Activated CD4-positive, alpha-beta T cell treated with anti-CD3 and anti-CD28 coated beads for 36 hours (primary cell): ENCODE measurements around the gene CD101. TPM values are rescaled to one million over a fixed set of nuclear protein-coding genes. Genes with fewer than 3 reads are reported as not detected.

Experiments used
- ATAC-seq: fragments of 200-7000 bp; cut with Tn5 transposase; one replicate; pipeline ENCODE4 v1.10.0; 2021; ENCODE audit warnings: mild to moderate bottlenecking, moderate library complexity
- CTCF ChIA-PET: fragments of 350-600 bp; sonication (Branson Sonifier 250); formaldehyde crosslinking; loops from one replicate; lab custom pipeline; 2021; ENCODE audit warnings: antibody characterized with exemption; lab: Charles Lee
- POLR2A ChIA-PET: fragments of 350-600 bp; sonication (Branson Sonifier 250); formaldehyde crosslinking; loops from one replicate; lab custom pipeline; 2021; ENCODE audit warnings: antibody characterized with exemption, inconsistent platforms; lab: Charles Lee
- DNase-seq: peaks from one replicate; pipeline ENCODE4 v3.0.0-alpha.2; 2020
- H3K27ac Mint-ChIP-seq: one replicate; pipeline ENCODE4 v1.8.0; 2021; ENCODE audit warnings: mixed read lengths
- H3K27me3 Mint-ChIP-seq: one replicate; pipeline ENCODE4 v1.8.0; 2021; ENCODE audit warnings: mixed read lengths
- H3K36me3 Mint-ChIP-seq: one replicate; pipeline ENCODE4 v1.8.0; 2021; ENCODE audit warnings: low read depth, mixed read lengths
- H3K4me1 Mint-ChIP-seq: one replicate; pipeline ENCODE4 v1.8.0; 2021; ENCODE audit warnings: mixed read lengths
- H3K4me3 Mint-ChIP-seq: one replicate; pipeline ENCODE4 v1.8.0; 2021; ENCODE audit warnings: mild to moderate bottlenecking, moderate library complexity, mixed read lengths
- H3K9me3 Mint-ChIP-seq: one replicate; pipeline ENCODE4 v1.8.0; 2021; ENCODE audit warnings: low read depth, mixed read lengths
- intact Hi-C, 2 experiments: fragments of 100-400 bp; cut with DNase I in 1 of 2; cut with micrococcal nuclease in 1 of 2; formaldehyde crosslinking; loops; one replicate each; pipeline versions ENCODE4 v1.14.2 to v1.15.1; 2022 to 2024; cut with DNase I, micrococcal nuclease
- total RNA-seq, 2 experiments: library from RNA; stranded (reverse); gene quantifications; one replicate each; pipeline ENCODE4 v1.2.3, GENCODE V29; 2021

The CD101 gene
- total RNA-seq, 2 experiments from 2014 or later = 0.30 to 0.60 TPM

DNA sequence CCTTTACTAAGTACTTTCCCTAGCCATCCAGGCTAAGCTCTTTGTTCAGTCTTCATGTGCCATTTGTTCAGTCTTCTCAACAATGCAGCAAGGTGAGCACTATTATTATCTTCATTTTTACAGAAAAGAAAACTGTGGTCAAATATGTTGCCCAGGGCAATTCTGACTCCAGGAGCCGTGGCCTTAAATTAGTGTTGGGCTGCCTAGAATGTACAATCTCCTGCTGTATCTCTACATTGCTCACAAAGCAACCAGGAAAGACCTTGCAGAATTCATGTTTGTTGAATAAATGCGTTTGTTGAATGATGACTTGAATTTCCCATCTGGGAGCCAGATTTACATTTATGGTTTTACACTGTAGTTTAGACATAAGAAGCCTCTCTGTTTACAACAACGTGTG is 14.2 kb downstream of the CD101 start:
- no peak for DNase-seq
- no peaks in the 10 kb centered on the region for H3K27me3 Mint-ChIP-seq
- POLR2A ChIA-PET = no interaction called here
- H3K27ac Mint-ChIP-seq = peak overlapping the region; percentile 10
- H3K9me3 Mint-ChIP-seq = no peaks in the 10 kb centered on the region
- no peak for ATAC-seq
- intact Hi-C loops = loop anchor here in 1 of 2 experiments (1.0 kb wide), 1 partner anchor 14 kb away; the partner anchor contains the start of gene CD101
- no peak overlapping the region for H3K4me3 Mint-ChIP-seq
- no peaks in the 10 kb centered on the region for H3K36me3 Mint-ChIP-seq
- CTCF ChIA-PET = interaction anchor here (0.6 kb wide), 1 partner anchor 343 kb away, joined by 4 read pairs; no protein-coding TSS in a partner anchor
- H3K4me1 Mint-ChIP-seq = peaks cover 50% of the 10 kb centered on the region

DNA sequence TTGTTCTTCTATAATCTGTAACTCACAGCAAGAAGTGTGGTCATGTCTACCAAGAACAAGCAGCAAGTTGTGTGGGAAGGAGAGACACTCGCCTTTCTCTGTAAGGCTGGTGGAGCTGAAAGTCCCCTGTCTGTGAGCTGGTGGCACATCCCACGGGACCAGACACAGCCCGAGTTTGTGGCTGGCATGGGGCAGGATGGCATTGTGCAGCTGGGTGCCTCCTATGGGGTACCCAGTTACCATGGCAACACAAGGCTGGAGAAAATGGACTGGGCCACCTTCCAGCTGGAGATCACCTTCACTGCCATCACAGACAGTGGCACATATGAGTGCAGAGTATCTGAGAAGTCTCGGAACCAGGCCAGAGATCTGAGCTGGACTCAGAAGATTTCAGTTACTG is 15.5 kb downstream of the CD101 start:
- ATAC-seq (no peak), DNase-seq (peak; percentile 11)
- Mint-ChIP-seq H3K36me3 (no peaks in the 10 kb centered on the region), H3K27ac (no peak overlapping the region), H3K4me1 (peaks cover 50% of the 10 kb centered on the region), H3K27me3 (no peaks in the 10 kb centered on the region), H3K9me3 (no peaks in the 10 kb centered on the region), H3K4me3 (no peak overlapping the region)
- ChIA-PET POLR2A (interaction anchor here (0.6 kb wide), 1 partner anchor 33 kb away, joined by 4 read pairs; no protein-coding TSS in a partner anchor), CTCF (interaction anchor here (0.6 kb wide), 1 partner anchor 20 kb away, joined by 3 read pairs; no protein-coding TSS in a partner anchor)
- intact Hi-C loops = no loop called here

DNA sequence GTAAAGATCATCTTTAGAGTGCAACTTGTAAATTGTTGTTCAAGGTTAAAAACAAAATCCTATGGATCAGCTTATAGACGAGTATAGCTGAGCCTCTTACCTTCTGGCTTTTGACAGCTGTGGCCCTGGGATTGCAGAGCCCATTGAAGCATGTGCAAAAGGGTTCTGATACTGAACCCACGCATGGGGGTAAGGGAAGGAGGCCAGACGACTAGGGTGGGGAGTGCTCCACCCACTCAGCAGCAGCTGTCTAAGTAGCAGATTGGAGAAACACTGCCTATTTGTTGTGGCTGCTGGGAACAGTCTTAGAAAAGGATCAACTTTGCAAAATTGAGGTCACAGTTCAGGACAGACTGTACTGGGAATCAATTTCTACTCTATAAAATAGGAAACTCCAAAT is 16.1 kb downstream of the CD101 start:
- ChIA-PET CTCF (no interaction called here), POLR2A (interaction anchor here (0.6 kb wide), 1 partner anchor 34 kb away, joined by 4 read pairs; no protein-coding TSS in a partner anchor)
- Mint-ChIP-seq H3K27me3 (no peaks in the 10 kb centered on the region), H3K36me3 (no peaks in the 10 kb centered on the region), H3K9me3 (no peaks in the 10 kb centered on the region), H3K4me3 (no peak overlapping the region), H3K27ac (no peak overlapping the region), H3K4me1 (peaks cover 50% of the 10 kb centered on the region)
- intact Hi-C loops = no loop called here
- ATAC-seq (no peak), DNase-seq (no peak)

DNA sequence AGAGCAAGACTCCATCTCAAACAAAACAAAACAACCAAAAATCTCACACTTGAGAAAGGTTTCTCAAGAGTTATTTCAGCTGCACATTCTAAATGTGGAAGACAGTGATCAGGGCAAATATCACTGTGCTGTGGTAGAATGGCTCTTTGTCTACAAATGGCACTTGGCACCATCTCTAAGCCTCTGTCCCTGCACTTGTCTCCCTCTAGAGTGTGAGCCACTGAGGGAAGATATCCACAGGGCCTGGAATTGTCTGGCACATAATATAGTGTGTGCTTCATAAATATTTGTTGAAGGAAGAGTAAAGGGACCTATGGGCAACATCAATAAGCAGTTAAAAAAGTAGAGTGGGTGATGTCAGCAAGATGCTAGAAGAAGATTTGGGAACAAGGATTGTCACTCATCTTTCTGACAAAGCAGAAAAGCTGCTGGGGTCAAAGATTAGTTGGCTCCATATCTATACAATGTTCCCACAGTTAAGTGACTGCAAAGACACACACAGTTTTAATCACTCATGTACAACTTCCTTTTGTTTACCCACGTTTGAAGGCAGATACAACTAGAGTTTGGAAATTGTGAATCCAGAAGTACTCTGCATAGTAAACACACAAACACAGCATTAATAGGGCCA is 19.1 kb downstream of the CD101 start:
- ChIA-PET CTCF (no interaction called here), POLR2A (no interaction called here)
- Mint-ChIP-seq H3K27ac (no peak overlapping the region), H3K36me3 (no peaks in the 10 kb centered on the region), H3K27me3 (no peaks in the 10 kb centered on the region), H3K9me3 (no peaks in the 10 kb centered on the region), H3K4me3 (no peak overlapping the region), H3K4me1 (peaks cover 24% of the 10 kb centered on the region)
- intact Hi-C loops = no loop called here
- ATAC-seq = no peak
- DNase-seq = no peak

DNA sequence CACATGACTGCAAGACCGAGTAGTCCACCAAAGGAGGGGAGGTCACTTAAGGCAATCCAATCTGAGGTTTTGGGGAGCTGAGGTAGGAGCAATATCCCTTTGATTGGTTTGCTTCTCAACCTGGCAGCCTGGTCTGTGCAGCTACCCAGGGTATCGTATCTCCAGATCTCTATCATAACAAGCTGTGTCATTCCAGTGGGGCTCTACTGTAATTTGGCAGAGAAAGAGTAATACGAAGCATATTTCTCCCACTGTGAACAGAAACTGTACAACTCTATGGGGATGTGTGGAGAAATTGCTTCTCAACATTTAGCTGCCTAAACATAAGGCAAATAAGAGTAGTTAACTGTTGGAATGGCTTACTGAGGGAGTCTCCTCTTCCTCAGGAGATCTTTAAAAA is 20.6 kb downstream of the CD101 start:
- Mint-ChIP-seq H3K4me1 (peaks cover 13% of the 10 kb centered on the region), H3K27ac (no peak overlapping the region), H3K27me3 (no peaks in the 10 kb centered on the region), H3K36me3 (no peaks in the 10 kb centered on the region), H3K4me3 (no peak overlapping the region), H3K9me3 (no peaks in the 10 kb centered on the region)
- POLR2A ChIA-PET = interaction anchor here (0.7 kb wide), 1 partner anchor 110 kb away, joined by 3 read pairs; no protein-coding TSS in a partner anchor
- intact Hi-C loops = no loop called here
- DNase-seq (no peak), ATAC-seq (no peak)
- CTCF ChIA-PET = no interaction called here

DNA sequence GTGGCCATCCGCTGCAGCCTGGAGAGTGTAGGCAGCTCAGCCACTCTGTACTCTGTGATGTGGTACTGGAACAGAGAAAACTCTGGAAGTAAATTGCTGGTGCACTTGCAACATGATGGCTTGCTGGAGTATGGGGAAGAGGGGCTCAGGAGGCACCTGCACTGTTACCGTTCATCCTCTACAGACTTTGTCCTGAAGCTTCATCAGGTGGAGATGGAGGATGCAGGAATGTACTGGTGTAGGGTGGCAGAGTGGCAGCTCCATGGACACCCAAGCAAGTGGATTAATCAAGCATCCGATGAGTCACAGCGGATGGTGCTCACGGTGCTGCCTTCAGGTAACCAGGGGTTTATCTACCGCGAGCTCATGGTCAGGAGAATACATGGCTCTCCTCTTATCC is 24.0 kb downstream of the CD101 start:
- Mint-ChIP-seq H3K4me1 (peaks cover 6% of the 10 kb centered on the region), H3K36me3 (no peaks in the 10 kb centered on the region), H3K27ac (no peak overlapping the region), H3K4me3 (no peak overlapping the region), H3K9me3 (no peaks in the 10 kb centered on the region), H3K27me3 (no peaks in the 10 kb centered on the region)
- DNase-seq (no peak), ATAC-seq (no peak)
- ChIA-PET CTCF (no interaction called here), POLR2A (no interaction called here)
- intact Hi-C loops = no loop called here

DNA sequence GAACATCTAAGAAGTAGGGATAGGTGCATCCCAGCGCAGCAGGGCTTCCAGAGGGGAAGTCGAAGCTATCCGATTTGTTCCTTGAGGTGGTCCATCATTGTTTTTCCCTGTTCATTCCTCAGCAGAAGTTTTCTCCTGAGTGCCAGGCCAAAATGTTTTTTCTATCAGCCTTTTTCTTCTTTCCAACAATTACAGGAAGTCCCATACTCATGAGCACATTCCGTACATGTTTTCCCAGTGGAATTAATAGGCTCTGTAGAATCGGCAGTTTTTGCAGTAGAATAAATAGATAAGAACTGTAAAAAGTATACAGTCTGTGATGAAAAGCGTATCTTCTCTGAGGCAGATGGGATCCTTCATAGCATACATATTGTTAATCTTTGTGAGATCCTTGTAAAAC is 24.8 kb downstream of the CD101 start:
- H3K4me3 Mint-ChIP-seq = no peak overlapping the region
- ATAC-seq (no peak), DNase-seq (no peak)
- H3K9me3 Mint-ChIP-seq = no peaks in the 10 kb centered on the region
- ChIA-PET CTCF (interaction anchor here (0.6 to 0.8 kb wide), 2 partner anchors 12 to 302 kb away, joined by 3 to 7 read pairs; no protein-coding TSS in a partner anchor), POLR2A (no interaction called here)
- H3K27ac Mint-ChIP-seq = no peak overlapping the region
- peaks cover 11% of the 10 kb centered on the region for H3K4me1 Mint-ChIP-seq
- intact Hi-C loops = no loop called here
- no peaks in the 10 kb centered on the region for H3K27me3 Mint-ChIP-seq
- H3K36me3 Mint-ChIP-seq = no peaks in the 10 kb centered on the region

DNA sequence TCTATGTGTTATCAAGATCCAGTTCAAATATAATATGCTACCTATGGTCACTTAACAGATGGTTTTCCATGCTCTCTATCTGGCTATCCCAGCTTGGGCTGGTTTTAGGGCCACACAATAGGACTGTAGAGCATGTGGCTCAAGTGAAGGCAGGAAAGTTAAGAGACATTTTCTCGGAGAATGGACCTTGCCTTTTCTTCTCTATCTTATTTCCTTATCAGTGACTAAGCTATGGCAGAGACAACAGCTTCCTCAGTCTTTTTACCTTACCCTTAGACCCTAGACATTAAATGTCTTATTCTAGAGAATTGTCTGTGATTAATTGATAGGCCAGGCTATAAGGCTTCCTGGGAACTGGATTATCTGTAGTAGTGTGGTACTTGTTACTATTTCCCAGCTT is 28.1 kb downstream of the CD101 start:
- ChIA-PET POLR2A (no interaction called here), CTCF (no interaction called here)
- intact Hi-C loops = no loop called here
- H3K27ac Mint-ChIP-seq = no peak overlapping the region
- H3K4me1 Mint-ChIP-seq = peaks cover 17% of the 10 kb centered on the region
- no peak overlapping the region for H3K4me3 Mint-ChIP-seq
- no peak for DNase-seq
- H3K9me3 Mint-ChIP-seq = no peaks in the 10 kb centered on the region
- no peaks in the 10 kb centered on the region for H3K36me3 Mint-ChIP-seq
- no peaks in the 10 kb centered on the region for H3K27me3 Mint-ChIP-seq
- no peak for ATAC-seq

DNA sequence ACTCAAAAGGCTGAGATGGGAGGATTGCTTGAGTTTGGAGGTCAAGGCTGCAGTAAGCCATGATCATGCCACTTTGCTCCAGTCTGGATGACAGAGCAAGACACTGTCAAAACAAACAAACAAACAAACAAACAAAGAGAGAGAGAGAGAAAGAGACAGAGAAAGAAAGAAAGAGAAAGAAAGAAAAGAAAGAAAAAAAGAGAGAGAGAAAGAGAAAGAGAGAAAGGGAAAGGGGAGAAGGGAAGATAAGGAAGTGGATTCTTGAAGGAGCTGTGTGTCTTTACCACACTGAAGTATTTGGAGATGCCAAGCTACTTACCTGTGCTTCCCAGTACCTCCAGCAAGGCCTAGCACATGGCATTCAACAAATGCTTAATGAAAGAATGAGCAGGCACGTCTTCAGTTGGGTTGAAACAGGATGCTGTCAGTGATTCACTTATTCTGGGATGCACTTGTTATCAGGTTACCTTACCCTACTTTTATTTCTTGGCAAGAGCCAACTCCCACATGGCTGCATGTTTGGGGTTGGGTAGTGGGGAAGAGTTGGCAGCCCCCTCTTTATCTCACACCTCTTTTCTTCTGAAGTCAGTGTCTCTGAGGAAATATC is 28.8 kb downstream of the CD101 start:
- Mint-ChIP-seq H3K9me3 (no peaks in the 10 kb centered on the region), H3K36me3 (no peaks in the 10 kb centered on the region), H3K4me3 (no peak overlapping the region), H3K27ac (peak overlapping the region; percentile 15), H3K4me1 (peaks cover 17% of the 10 kb centered on the region), H3K27me3 (no peaks in the 10 kb centered on the region)
- CTCF ChIA-PET = no interaction called here
- POLR2A ChIA-PET = no interaction called here
- no peak for DNase-seq
- ATAC-seq = peak; percentile 51
- intact Hi-C loops = no loop called here

DNA sequence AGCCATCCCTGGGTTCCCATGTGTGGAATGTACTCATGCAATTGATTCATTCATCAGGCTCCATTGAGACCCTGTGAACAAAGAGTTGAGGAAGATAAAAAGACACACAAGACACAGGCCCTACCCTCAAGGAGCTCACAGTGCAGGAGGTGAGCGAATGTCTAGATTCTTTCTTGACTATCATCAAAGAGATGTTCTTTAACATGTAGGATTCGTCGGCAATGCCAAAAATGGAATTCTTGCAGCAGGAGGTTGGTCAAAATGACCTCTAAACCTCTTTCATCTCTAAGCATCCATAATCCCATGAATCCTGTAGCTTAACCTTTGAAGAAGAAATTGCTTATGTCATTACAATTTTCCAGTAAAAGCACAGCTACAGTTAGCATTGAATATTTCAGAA is 30.7 kb downstream of the CD101 start:
- Mint-ChIP-seq H3K4me1 (peaks cover 17% of the 10 kb centered on the region), H3K27ac (no peak overlapping the region), H3K4me3 (no peak overlapping the region), H3K27me3 (no peaks in the 10 kb centered on the region), H3K9me3 (no peaks in the 10 kb centered on the region), H3K36me3 (no peaks in the 10 kb centered on the region)
- CTCF ChIA-PET = interaction anchor here (0.5 to 1.3 kb wide), 3 partner anchors 44 to 113 kb away, joined by 3 read pairs; no protein-coding TSS in a partner anchor
- intact Hi-C loops = no loop called here
- POLR2A ChIA-PET = no interaction called here
- no peak for ATAC-seq
- DNase-seq = no peak

DNA sequence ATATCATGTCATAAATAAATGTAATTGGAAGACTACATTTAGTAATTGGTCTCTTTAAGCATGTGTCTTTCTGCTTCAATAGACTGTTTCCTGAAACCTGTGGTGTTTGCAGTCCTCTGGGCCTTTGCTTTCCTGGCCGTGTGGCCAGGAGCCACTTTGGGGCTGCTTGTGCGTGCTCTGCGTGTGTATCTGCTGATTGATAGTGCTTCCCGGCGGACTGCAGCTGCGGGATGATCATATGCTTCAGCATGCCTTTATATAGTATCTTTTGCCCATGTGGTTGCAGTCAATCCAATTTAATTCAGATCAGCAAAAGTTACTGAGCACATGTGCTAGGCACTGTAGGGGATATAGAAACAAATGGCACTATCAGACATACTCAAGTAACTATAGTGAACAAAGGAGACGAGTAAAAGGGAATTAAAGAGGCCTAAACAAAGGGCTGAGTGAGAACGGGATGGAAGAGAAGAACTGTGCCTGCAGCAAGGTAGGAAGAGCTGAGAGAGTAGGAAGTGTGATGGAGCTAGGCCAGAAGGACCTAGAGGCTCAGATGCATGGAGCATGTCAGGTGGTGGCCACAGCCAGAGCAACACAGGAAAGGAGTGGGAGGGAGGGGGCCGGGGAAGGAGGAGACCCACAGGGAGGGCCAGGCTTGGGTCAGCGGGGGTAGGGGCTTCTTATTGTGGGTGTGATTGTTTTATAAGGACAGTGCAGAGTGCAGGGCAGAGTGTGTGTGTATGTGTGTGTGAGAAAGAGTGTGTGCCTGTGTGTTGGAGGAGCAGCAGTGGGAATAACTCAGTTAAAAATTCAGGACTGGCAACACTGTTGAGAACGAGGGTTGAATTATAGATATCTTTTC is 31.4 kb downstream of the CD101 start:
- Mint-ChIP-seq H3K27me3 (no peaks in the 10 kb centered on the region), H3K36me3 (no peaks in the 10 kb centered on the region), H3K27ac (no peak overlapping the region), H3K4me3 (no peak overlapping the region), H3K4me1 (peaks cover 17% of the 10 kb centered on the region), H3K9me3 (no peaks in the 10 kb centered on the region)
- POLR2A ChIA-PET = no interaction called here
- no peak for DNase-seq
- intact Hi-C loops = no loop called here
- CTCF ChIA-PET = interaction anchor here (1.3 kb wide), 1 partner anchor 87 kb away, joined by 3 read pairs; no protein-coding TSS in a partner anchor
- ATAC-seq = no peak
